ENCODE data around the gene C11orf54.

The C11orf54 gene

GRCh38 chr11:93741094-93741881 is at the start of gene C11orf54, which contains the start of gene TAF1D:
TSS of gene C11orf54 (plus strand) at chr11:93741672. CDS start at chr11:93747394, 5,722 bp downstream.
TSS of gene TAF1D (minus strand) at chr11:93741495. CDS start at chr11:93739304, 2,191 bp downstream.
- DNase-seq (ENCODE audit: low read depth in 1 of 2, low spot score in 1 of 2) = peak; percentile 89 to 99
- no peak for TF ChIP-seq JUND (IDR thresholded peaks at IDR 0.05; ENCODE audit: low read depth)
- in situ Hi-C loops (cut with HindIII; ENCODE audit: low pct_unique_long_range_greater_than_20kb, low sequenced_read_pairs) = no loop called here

- in situ Hi-C loops (cut with HindIII; ENCODE audit: low pct_unique_long_range_greater_than_20kb, low sequenced_read_pairs) = no loop called here
- TF ChIP-seq JUND (IDR thresholded peaks at IDR 0.05; ENCODE audit: low read depth) = no peak
- no peak for DNase-seq (ENCODE audit: low read depth in 1 of 2, low spot score in 1 of 2)
These were observed 47.4 kb upstream of the C11orf54 start for GRCh38 chr11:93694109-93694508.

GRCh38 chr11:93694557-93694956 is 46.9 kb upstream of the C11orf54 start:
- TF ChIP-seq JUND (IDR thresholded peaks at IDR 0.05; ENCODE audit: low read depth) = no peak
- in situ Hi-C loops (cut with HindIII; ENCODE audit: low pct_unique_long_range_greater_than_20kb, low sequenced_read_pairs) = no loop called here
- no peak for DNase-seq (ENCODE audit: low read depth in 1 of 2, low spot score in 1 of 2)

GRCh38 chr11:93697611-93698010 is 43.9 kb upstream of the C11orf54 start:
- no peak for TF ChIP-seq JUND (IDR thresholded peaks at IDR 0.05; ENCODE audit: low read depth)
- in situ Hi-C loops (cut with HindIII; ENCODE audit: low pct_unique_long_range_greater_than_20kb, low sequenced_read_pairs) = no loop called here
- DNase-seq (ENCODE audit: low read depth in 1 of 2, low spot score in 1 of 2) = no peak

- TF ChIP-seq JUND (IDR thresholded peaks at IDR 0.05; ENCODE audit: low read depth) = no peak
- no peak for DNase-seq (ENCODE audit: low read depth in 1 of 2, low spot score in 1 of 2)
- in situ Hi-C loops (cut with HindIII; ENCODE audit: low pct_unique_long_range_greater_than_20kb, low sequenced_read_pairs) = no loop called here
These were observed 40.6 kb upstream of the C11orf54 start for GRCh38 chr11:93700830-93701229.

GRCh38 chr11:93704237-93704636 is 37.2 kb upstream of the C11orf54 start:
- no peak for TF ChIP-seq JUND (IDR thresholded peaks at IDR 0.05; ENCODE audit: low read depth)
- DNase-seq (ENCODE audit: low read depth in 1 of 2, low spot score in 1 of 2) = peak in 1 of 2 experiments; percentile 19
- in situ Hi-C loops (cut with HindIII; ENCODE audit: low pct_unique_long_range_greater_than_20kb, low sequenced_read_pairs) = no loop called here

- no peak for DNase-seq (ENCODE audit: low read depth in 1 of 2, low spot score in 1 of 2)
- TF ChIP-seq JUND (IDR thresholded peaks at IDR 0.05; ENCODE audit: low read depth) = no peak
- in situ Hi-C loops (cut with HindIII; ENCODE audit: low pct_unique_long_range_greater_than_20kb, low sequenced_read_pairs) = no loop called here
These were observed 31.2 kb upstream of the C11orf54 start for GRCh38 chr11:93710239-93710638.

- no peak for DNase-seq (ENCODE audit: low read depth in 1 of 2, low spot score in 1 of 2)
- in situ Hi-C loops (cut with HindIII; ENCODE audit: low pct_unique_long_range_greater_than_20kb, low sequenced_read_pairs) = no loop called here
- TF ChIP-seq JUND (IDR thresholded peaks at IDR 0.05; ENCODE audit: low read depth) = no peak
These were observed 28.8 kb upstream of the C11orf54 start for GRCh38 chr11:93712678-93713077.

- TF ChIP-seq JUND (IDR thresholded peaks at IDR 0.05; ENCODE audit: low read depth) = no peak
- no peak for DNase-seq (ENCODE audit: low read depth in 1 of 2, low spot score in 1 of 2)
- in situ Hi-C loops (cut with HindIII; ENCODE audit: low pct_unique_long_range_greater_than_20kb, low sequenced_read_pairs) = no loop called here
These were observed 25.6 kb upstream of the C11orf54 start for GRCh38 chr11:93715797-93716396.

GRCh38 chr11:93717501-93717900 is 24.0 kb upstream of the C11orf54 start:
- in situ Hi-C loops (cut with HindIII; ENCODE audit: low pct_unique_long_range_greater_than_20kb, low sequenced_read_pairs) = no loop called here
- DNase-seq (ENCODE audit: low read depth in 1 of 2, low spot score in 1 of 2) = no peak
- TF ChIP-seq JUND (IDR thresholded peaks at IDR 0.05; ENCODE audit: low read depth) = no peak

GRCh38 chr11:93718057-93718563 is 23.4 kb upstream of the C11orf54 start:
- no peak for DNase-seq (ENCODE audit: low read depth in 1 of 2, low spot score in 1 of 2)
- TF ChIP-seq JUND (IDR thresholded peaks at IDR 0.05; ENCODE audit: low read depth) = no peak
- in situ Hi-C loops (cut with HindIII; ENCODE audit: low pct_unique_long_range_greater_than_20kb, low sequenced_read_pairs) = no loop called here

- no peak for DNase-seq (ENCODE audit: low read depth in 1 of 2, low spot score in 1 of 2)
- in situ Hi-C loops (cut with HindIII; ENCODE audit: low pct_unique_long_range_greater_than_20kb, low sequenced_read_pairs) = no loop called here
- no peak for TF ChIP-seq JUND (IDR thresholded peaks at IDR 0.05; ENCODE audit: low read depth)
These were observed 22.2 kb upstream of the C11orf54 start for GRCh38 chr11:93719310-93719709.

GRCh38 chr11:93720522-93720921 is 20.9 kb upstream of the C11orf54 start:
- in situ Hi-C loops (cut with HindIII; ENCODE audit: low pct_unique_long_range_greater_than_20kb, low sequenced_read_pairs) = no loop called here
- no peak for TF ChIP-seq JUND (IDR thresholded peaks at IDR 0.05; ENCODE audit: low read depth)
- DNase-seq (ENCODE audit: low read depth in 1 of 2, low spot score in 1 of 2) = no peak
